HCT116 (cell line): ENCODE results near the gene ZFR2. TPM values are rescaled to one million over a fixed set of nuclear protein-coding genes. Genes with fewer than 3 reads are reported as not detected.

Experiments
- ATAC-seq: fragments of 200-7000 bp; cut with Tn5 transposase; 2 replicates; pipeline ENCODE4 v1.9.1; 2020; ENCODE audit warnings: mild to moderate bottlenecking, moderate library complexity
- BruUV-seq: library from RNA; stranded (reverse); fragments of 400-500 nt; replicated peaks from 2 replicates; lab custom pipeline; 2021; lab: Mats Ljungman, UMichigan
- CTCF ChIA-PET: fragments of 300-600 bp; sonication (Branson Sonifier 250); formaldehyde crosslinking; loops from one replicate; lab custom pipeline; 2021; ENCODE audit warnings: antibody characterized with exemption; lab: Charles Lee
- POLR2A ChIA-PET: fragments of 300-600, 350-600 bp; sonication (Branson Sonifier 250); formaldehyde crosslinking; loops from one replicate; lab custom pipeline; 2021; ENCODE audit warnings: antibody characterized with exemption; lab: Charles Lee
- RAD21 ChIA-PET, 2 experiments: fragments of 300-600 bp; sonication (Branson Sonifier 250); formaldehyde crosslinking; loops; one replicate each; lab custom pipeline; 2023; ENCODE audit warnings: low total read pairs in 2 of 2; ENCODE audit not compliant: uncharacterized antibody in 2 of 2, unreplicated experiment in 2 of 2, low non-redundant PET in 1 of 2; lab: Charles Lee
- DNase-seq: peaks from one replicate; pipeline ENCODE4 v3.0.0-alpha.2; 2010; ENCODE audit warnings: low read depth, low spot score
- H2AFZ ChIP-seq: fragments of 200-600 bp; shearing (Covaris generic), sonication (generic); 2 replicates; pipeline ENCODE4 v1.6.1; 2017; ENCODE audit warnings: low read depth, mixed run types, mixed read lengths, antibody characterized with exemption, low read length; ENCODE audit not compliant: poor library complexity, severe bottlenecking
- H3K27ac ChIP-seq: 2 replicates; pipeline ENCODE4 v1.5.1; 2012; ENCODE audit warnings: low read depth, low read length
- H3K27me3 ChIP-seq: fragments of 200-600 bp; sonication (generic); 2 replicates; pipeline ENCODE4 v1.6.1; 2016; ENCODE audit warnings: mixed run types, low read length, mixed read lengths; ENCODE audit not compliant: insufficient read depth
- H3K36me3 ChIP-seq, 2 experiments: fragments of 200-500 bp in 1 of 2; fragments of 200-600 bp in 1 of 2; sonication (Bioruptor generic) in 1 of 2; sonication (generic) in 1 of 2; 2 replicates each; pipeline versions ENCODE4 v1.5.1 to v1.6.1; 2014 to 2016; ENCODE audit warnings: low read length in 2 of 2, inconsistent platforms in 1 of 2, mixed read lengths in 1 of 2, mixed run types in 1 of 2; ENCODE audit not compliant: insufficient read depth in 2 of 2, control insufficient read depth in 1 of 2
- H3K4me1 ChIP-seq, 2 experiments: fragments of 200-600 bp in 1 of 2; sonication (generic) in 1 of 2; 2 replicates each; pipeline versions ENCODE4 v1.5.1 to v1.6.1; 2012 to 2017; ENCODE audit warnings: low read length in 2 of 2, inconsistent platforms in 1 of 2, mild to moderate bottlenecking in 1 of 2, mixed read lengths in 1 of 2, mixed run types in 1 of 2, moderate library complexity in 1 of 2; ENCODE audit not compliant: insufficient read depth in 2 of 2, control insufficient read depth in 1 of 2
- H3K4me2 ChIP-seq: fragments of 200-600 bp; sonication (generic); 2 replicates; pipeline ENCODE4 v1.6.1; 2017; ENCODE audit warnings: mixed run types, low read length, mixed read lengths
- H3K4me3 ChIP-seq, 2 experiments: fragments of 200-600 bp in 1 of 2; sonication (generic) in 1 of 2; replicated peaks in 1 of 2; 2 replicates each; pipeline ENCODE4 v1.5.1; 2011 to 2016; ENCODE audit warnings: low read length in 2 of 2, control low read depth in 1 of 2, low read depth in 1 of 2, mild to moderate bottlenecking in 1 of 2, mixed read lengths in 1 of 2, mixed run types in 1 of 2
- H3K79me2 ChIP-seq: fragments of 200-600 bp; sonication (generic); 2 replicates; pipeline ENCODE4 v1.6.1; 2017; ENCODE audit warnings: mild to moderate bottlenecking, mixed run types, low read length, moderate library complexity, mixed read lengths; ENCODE audit not compliant: insufficient read depth
- H3K9ac ChIP-seq: fragments of 200-600 bp; sonication (generic); 2 replicates; pipeline ENCODE4 v1.6.1; 2016; ENCODE audit warnings: low read length, mixed read lengths
- H3K9me2 ChIP-seq: fragments of 200-600 bp; sonication (generic), shearing (Covaris generic); 2 replicates; pipeline ENCODE4 v1.6.1; 2017; ENCODE audit warnings: mixed run types, mild to moderate bottlenecking, moderate library complexity; ENCODE audit not compliant: insufficient read depth
- H3K9me3 ChIP-seq, 2 experiments: fragments of 200-500 bp in 1 of 2; fragments of 200-600 bp in 1 of 2; sonication (Bioruptor generic) in 1 of 2; sonication (generic) in 1 of 2; 2 replicates each; pipeline ENCODE4 v1.6.1; 2014 to 2017; ENCODE audit warnings: low read length in 2 of 2, mixed read lengths in 2 of 2, inconsistent platforms in 1 of 2, low read depth in 1 of 2, mild to moderate bottlenecking in 1 of 2, mixed run types in 1 of 2, moderate library complexity in 1 of 2; ENCODE audit not compliant: control insufficient read depth in 1 of 2, insufficient read depth in 1 of 2
- H4K20me1 ChIP-seq: fragments of 200-600 bp; sonication (generic), shearing (Covaris generic); 2 replicates; pipeline ENCODE4 v1.6.1; 2017; ENCODE audit warnings: mixed run types, mild to moderate bottlenecking, moderate library complexity; ENCODE audit not compliant: insufficient read depth
- CEBPB ChIP-seq: IDR thresholded peaks from 2 replicates; pipeline ENCODE4 v1.6.1; 2012; ENCODE audit warnings: low read depth
- ELF1 ChIP-seq: IDR thresholded peaks from 2 replicates; pipeline ENCODE4 v1.6.1; 2012; ENCODE audit warnings: low read depth, borderline replicate concordance
- EZH2 ChIP-seq: fragments of 200-600 bp; sonication (generic); IDR thresholded peaks from 2 replicates; pipeline ENCODE4 v1.6.1; 2017; ENCODE audit warnings: antibody characterized with exemption, mixed run types
- EZH2phosphoT487 ChIP-seq: fragments of 200-600 bp; IDR thresholded peaks from 2 replicates; pipeline ENCODE4 v1.6.1; 2018; ENCODE audit warnings: antibody characterized with exemption, borderline replicate concordance
- JUND ChIP-seq: IDR thresholded peaks from 2 replicates; pipeline ENCODE4 v1.6.1; 2012
- POLR2AphosphoS5 ChIP-seq: IDR thresholded peaks from 2 replicates; pipeline ENCODE4 v1.6.1; 2011; ENCODE audit warnings: mild to moderate bottlenecking, low read depth, low read length, moderate library complexity
- RAD21 ChIP-seq: IDR thresholded peaks from 2 replicates; pipeline ENCODE4 v1.6.1; 2012; ENCODE audit warnings: low read depth, mild to moderate bottlenecking
- REST ChIP-seq: IDR thresholded peaks from 2 replicates; pipeline ENCODE4 v1.6.1; 2012; ENCODE audit warnings: low read depth
- SIN3A ChIP-seq: IDR thresholded peaks from 2 replicates; pipeline ENCODE4 v1.6.1; 2012; ENCODE audit warnings: low read depth
- SP1 ChIP-seq: IDR thresholded peaks from 2 replicates; pipeline ENCODE4 v1.6.1; 2012; ENCODE audit warnings: low read depth
- SRF ChIP-seq: IDR thresholded peaks from 2 replicates; pipeline ENCODE4 v1.6.1; 2012; ENCODE audit warnings: low read depth
- TCF7L2 ChIP-seq: IDR thresholded peaks from 2 replicates; pipeline ENCODE4 v1.7.0; 2011; ENCODE audit warnings: borderline replicate concordance, inconsistent platforms; ENCODE audit not compliant: insufficient read depth, insufficient read length; ENCODE audit errors: extremely low read depth
- YY1 ChIP-seq: IDR thresholded peaks from 2 replicates; pipeline ENCODE4 v1.6.1; 2011; ENCODE audit warnings: low read length, low read depth, moderate library complexity, mild to moderate bottlenecking; ENCODE audit not compliant: insufficient replicate concordance; ENCODE audit errors: extremely low read depth
- ZFX ChIP-seq: fragments of 450-650 bp; IDR thresholded peaks from 2 replicates; pipeline ENCODE4 v1.6.1; 2017
- ZNF274 ChIP-seq: fragments of 200-500 bp; sonication (Bioruptor generic); IDR thresholded peaks from 2 replicates; pipeline ENCODE4 v1.6.1; 2014; ENCODE audit warnings: mild to moderate bottlenecking, low read depth, low read length, inconsistent platforms
- intact Hi-C: fragments of 100-400 bp; cut with micrococcal nuclease; formaldehyde crosslinking; loops from 2 replicates; pipeline ENCODE4 v1.10.0; 2022
- total RNA-seq: library from RNA; stranded (reverse); gene quantifications from one replicate; pipeline ENCODE4 v1.2.1, GENCODE V29; 2021; ENCODE audit not compliant: unreplicated experiment
- TF ChIP-seq, protein P1 (sequence below): IDR thresholded peaks from 2 replicates; pipeline ENCODE4 v1.6.1; 2011; ENCODE audit warnings: mild to moderate bottlenecking, low read length, moderate library complexity; ENCODE audit not compliant: insufficient replicate concordance; ENCODE audit errors: extremely low read depth
- TF ChIP-seq, protein P2 (sequence below): IDR thresholded peaks from 2 replicates; pipeline ENCODE4 v1.6.1; 2012

Gene ZFR2
- total RNA-seq, 1 experiment from 2014 or later: 0.34 TPM

GRCh38 chr19:3880471-3881271, 11.8 kb upstream of the ZFR2 start, which contains the start of gene ATCAY:
TSS of gene ATCAY (plus strand) at chr19:3880685. CDS start at chr19:3885768, 5,083 bp downstream.
- H3K4me3 ChIP-seq: no peak within 1 kb of the TSS
- H2AFZ ChIP-seq: no peak within 1 kb of the TSS
- no peak for ATAC-seq
- TF ChIP-seq POLR2AphosphoS5 (no peak), YY1 (no peak), SP1 (no peak), REST (no peak), TCF7L2 (no peak), SIN3A (no peak), SRF (no peak), ZNF274 (no peak), RAD21 (no peak), EZH2phosphoT487 (no peak), JUND (no peak), ELF1 (no peak), ZFX (no peak), CEBPB (no peak), EZH2 (no peak)
- TF ChIP-seq, protein P1, sequence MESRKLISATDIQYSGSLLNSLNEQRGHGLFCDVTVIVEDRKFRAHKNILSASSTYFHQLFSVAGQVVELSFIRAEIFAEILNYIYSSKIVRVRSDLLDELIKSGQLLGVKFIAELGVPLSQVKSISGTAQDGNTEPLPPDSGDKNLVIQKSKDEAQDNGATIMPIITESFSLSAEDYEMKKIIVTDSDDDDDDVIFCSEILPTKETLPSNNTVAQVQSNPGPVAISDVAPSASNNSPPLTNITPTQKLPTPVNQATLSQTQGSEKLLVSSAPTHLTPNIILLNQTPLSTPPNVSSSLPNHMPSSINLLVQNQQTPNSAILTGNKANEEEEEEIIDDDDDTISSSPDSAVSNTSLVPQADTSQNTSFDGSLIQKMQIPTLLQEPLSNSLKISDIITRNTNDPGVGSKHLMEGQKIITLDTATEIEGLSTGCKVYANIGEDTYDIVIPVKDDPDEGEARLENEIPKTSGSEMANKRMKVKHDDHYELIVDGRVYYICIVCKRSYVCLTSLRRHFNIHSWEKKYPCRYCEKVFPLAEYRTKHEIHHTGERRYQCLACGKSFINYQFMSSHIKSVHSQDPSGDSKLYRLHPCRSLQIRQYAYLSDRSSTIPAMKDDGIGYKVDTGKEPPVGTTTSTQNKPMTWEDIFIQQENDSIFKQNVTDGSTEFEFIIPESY: no peak
- TF ChIP-seq, protein P2, sequence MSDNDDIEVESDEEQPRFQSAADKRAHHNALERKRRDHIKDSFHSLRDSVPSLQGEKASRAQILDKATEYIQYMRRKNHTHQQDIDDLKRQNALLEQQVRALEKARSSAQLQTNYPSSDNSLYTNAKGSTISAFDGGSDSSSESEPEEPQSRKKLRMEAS: no peak
- DNase-seq: no peak
- H4K20me1 ChIP-seq: no peaks in the 10 kb centered on the region
- CTCF ChIA-PET: no interaction called here
- no peaks in the 10 kb centered on the region for H3K9me3 ChIP-seq
- H3K9ac ChIP-seq: no peak within 1 kb of the TSS
- RAD21 ChIA-PET: no interaction called here
- POLR2A ChIA-PET: no interaction called here
- no peaks in the 10 kb centered on the region for H3K9me2 ChIP-seq
- no peak within 1 kb of the TSS for H3K4me2 ChIP-seq
- H3K4me1 ChIP-seq: peaks cover under 1 to 1% of the 10 kb centered on the region in 2 experiments; a peak in 3 of 4 replicates
- no peaks in the 10 kb centered on the region for H3K79me2 ChIP-seq
- H3K27me3 ChIP-seq: no peaks in the 10 kb centered on the region
- H3K27ac ChIP-seq: no peak within 1 kb of the TSS
- intact Hi-C loops: no loop called here
- H3K36me3 ChIP-seq: no peaks in the 10 kb centered on the region
- BruUV-seq: no TSS peak
